ENCODE measurements around the gene RNF207.

- no peak for TF ChIP-seq YY1 (IDR thresholded peaks at IDR 0.05; ENCODE audit: insufficient read depth, insufficient read length)
- TF ChIP-seq ZNF274 (IDR thresholded peaks at IDR 0.05; ENCODE audit: low read depth, low read length) = no peak
These were observed 45.3 kb downstream of the RNF207 start for GRCh38 chr1:6251233-6251632.

All from NT2/D1 (cell line).